PFSK-1 (cell line): ENCODE results near the gene ITGA11.

Experiments
- FOXP2 ChIP-seq: optimal IDR thresholded peaks from 2 replicates; pipeline ENCODE3; 2011; ENCODE audit warnings: borderline replicate concordance, control low read depth, inconsistent platforms; ENCODE audit not compliant: insufficient read depth; ENCODE audit errors: extremely low read length, extremely low read depth
- POLR2AphosphoS5 ChIP-seq: IDR thresholded peaks from 2 replicates; pipeline ENCODE4 v1.6.1; 2012; ENCODE audit warnings: low read depth, mild to moderate bottlenecking, control low read depth, low read length, moderate library complexity
- REST ChIP-seq, 2 experiments: IDR thresholded peaks; 2 replicates each; pipeline versions ENCODE4 v1.6.1 to v1.8.0; 2011 to 2012; ENCODE audit warnings: low read depth in 2 of 2, low read length in 2 of 2, control low read depth in 1 of 2, inconsistent platforms in 1 of 2, mild to moderate bottlenecking in 1 of 2, moderate library complexity in 1 of 2; ENCODE audit not compliant: insufficient read depth in 1 of 2
- SIN3A ChIP-seq: IDR thresholded peaks from 2 replicates; pipeline ENCODE4 v1.6.1; 2012; ENCODE audit warnings: mild to moderate bottlenecking, low read length, moderate library complexity, borderline replicate concordance; ENCODE audit not compliant: insufficient read depth
- TAF1 ChIP-seq: IDR thresholded peaks from 2 replicates; pipeline ENCODE4 v1.6.1; 2012; ENCODE audit warnings: low read length, control low read depth, borderline replicate concordance; ENCODE audit not compliant: insufficient read depth

GRCh38 chr15:68431037-68431791, 749 bp downstream of the ITGA11 start:
- no peak for TF ChIP-seq SIN3A
- no peak for TF ChIP-seq POLR2AphosphoS5
- no peak for TF ChIP-seq TAF1
- no peak for TF ChIP-seq REST (IDR thresholded peaks at IDR 0.05; ENCODE audit: insufficient read depth in 1 of 2, low read depth in 2 of 2, low read length in 2 of 2)
- TF ChIP-seq FOXP2: peak; percentile 10
